ENCODE data around the gene TBCD. TPM values are rescaled to one million over a fixed set of nuclear protein-coding genes. Genes with fewer than 3 reads are reported as not detected.
A peak's percentile ranks its signal among the peaks of the same experiment; 100 is the strongest.
"Not testable (repeated sequence)": the region's sequence is repeated elsewhere in the genome, so short reads cannot be mapped to it uniquely, and the experiment has no call there.

Gene TBCD
- total RNA-seq, 1 donor from 2014 or later = 118 TPM

DNA sequence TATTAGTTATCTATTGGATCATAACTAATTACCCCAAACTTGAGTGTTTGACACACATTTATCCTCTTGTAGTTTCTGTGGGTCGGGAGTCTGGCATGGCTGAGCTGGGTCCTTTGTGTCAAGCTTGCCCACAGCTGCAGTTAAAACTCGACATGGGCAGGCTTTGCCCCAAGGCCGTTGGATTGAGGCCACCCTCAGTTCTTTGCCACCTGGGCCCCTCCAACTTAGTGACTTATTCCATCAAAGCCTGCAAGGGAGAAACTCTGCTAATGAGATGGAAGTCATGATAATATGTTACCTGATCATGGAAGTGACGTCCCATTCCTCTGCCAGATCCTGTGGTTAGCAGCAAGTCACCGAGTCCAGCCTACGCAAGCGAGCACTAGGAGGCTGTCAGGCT is 17.2 kb downstream of the TBCD start:
- Mint-ChIP-seq H3K27ac (ENCODE audit: unreplicated experiment) (no peak overlapping the region), H3K27me3 (ENCODE audit: unreplicated experiment) (peaks cover 2% of the 10 kb centered on the region), H3K4me3 (ENCODE audit: unreplicated experiment) (no peak overlapping the region), H3K36me3 (ENCODE audit: unreplicated experiment) (no peaks in the 10 kb centered on the region), H3K4me1 (ENCODE audit: low read depth, unreplicated experiment) (peaks cover 3% of the 10 kb centered on the region), H3K9me3 (ENCODE audit: unreplicated experiment) (peaks cover 5% of the 10 kb centered on the region)
- no peak for DNase-seq
- TF ChIP-seq, protein P1, sequence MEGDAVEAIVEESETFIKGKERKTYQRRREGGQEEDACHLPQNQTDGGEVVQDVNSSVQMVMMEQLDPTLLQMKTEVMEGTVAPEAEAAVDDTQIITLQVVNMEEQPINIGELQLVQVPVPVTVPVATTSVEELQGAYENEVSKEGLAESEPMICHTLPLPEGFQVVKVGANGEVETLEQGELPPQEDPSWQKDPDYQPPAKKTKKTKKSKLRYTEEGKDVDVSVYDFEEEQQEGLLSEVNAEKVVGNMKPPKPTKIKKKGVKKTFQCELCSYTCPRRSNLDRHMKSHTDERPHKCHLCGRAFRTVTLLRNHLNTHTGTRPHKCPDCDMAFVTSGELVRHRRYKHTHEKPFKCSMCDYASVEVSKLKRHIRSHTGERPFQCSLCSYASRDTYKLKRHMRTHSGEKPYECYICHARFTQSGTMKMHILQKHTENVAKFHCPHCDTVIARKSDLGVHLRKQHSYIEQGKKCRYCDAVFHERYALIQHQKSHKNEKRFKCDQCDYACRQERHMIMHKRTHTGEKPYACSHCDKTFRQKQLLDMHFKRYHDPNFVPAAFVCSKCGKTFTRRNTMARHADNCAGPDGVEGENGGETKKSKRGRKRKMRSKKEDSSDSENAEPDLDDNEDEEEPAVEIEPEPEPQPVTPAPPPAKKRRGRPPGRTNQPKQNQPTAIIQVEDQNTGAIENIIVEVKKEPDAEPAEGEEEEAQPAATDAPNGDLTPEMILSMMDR (IDR thresholded peaks at IDR 0.05; ENCODE audit: partially characterized antibody, unreplicated experiment) = no peak

DNA sequence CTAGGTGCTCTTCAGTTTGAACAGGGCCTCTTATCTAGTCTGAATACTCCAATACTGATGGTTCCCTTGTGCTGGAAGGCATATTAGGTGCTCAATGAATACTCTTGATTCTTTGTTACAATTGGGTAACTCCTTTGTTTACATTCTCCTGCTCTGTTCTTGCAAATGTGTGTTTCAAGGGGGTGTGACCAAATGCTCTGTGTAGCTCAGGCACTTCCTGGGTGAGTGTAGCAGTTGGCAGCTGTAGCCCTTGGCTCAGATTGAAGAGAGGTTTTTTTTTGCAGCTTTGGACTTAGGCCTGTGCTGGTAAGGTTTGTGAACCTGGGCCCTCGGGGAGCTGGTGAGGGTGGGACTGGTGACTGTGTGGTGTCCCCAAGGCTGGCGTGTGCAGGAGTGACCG is 20.2 kb downstream of the TBCD start:
- Mint-ChIP-seq H3K9me3 (ENCODE audit: unreplicated experiment) (peaks cover 4% of the 10 kb centered on the region), H3K27me3 (ENCODE audit: unreplicated experiment) (peaks cover 2% of the 10 kb centered on the region), H3K4me3 (ENCODE audit: unreplicated experiment) (no peak overlapping the region), H3K36me3 (ENCODE audit: unreplicated experiment) (no peaks in the 10 kb centered on the region), H3K27ac (ENCODE audit: unreplicated experiment) (no peak overlapping the region), H3K4me1 (ENCODE audit: low read depth, unreplicated experiment) (peaks cover 3% of the 10 kb centered on the region)
- TF ChIP-seq, protein P1 (IDR thresholded peaks at IDR 0.05; ENCODE audit: partially characterized antibody, unreplicated experiment) = no peak
- DNase-seq = no peak

DNA sequence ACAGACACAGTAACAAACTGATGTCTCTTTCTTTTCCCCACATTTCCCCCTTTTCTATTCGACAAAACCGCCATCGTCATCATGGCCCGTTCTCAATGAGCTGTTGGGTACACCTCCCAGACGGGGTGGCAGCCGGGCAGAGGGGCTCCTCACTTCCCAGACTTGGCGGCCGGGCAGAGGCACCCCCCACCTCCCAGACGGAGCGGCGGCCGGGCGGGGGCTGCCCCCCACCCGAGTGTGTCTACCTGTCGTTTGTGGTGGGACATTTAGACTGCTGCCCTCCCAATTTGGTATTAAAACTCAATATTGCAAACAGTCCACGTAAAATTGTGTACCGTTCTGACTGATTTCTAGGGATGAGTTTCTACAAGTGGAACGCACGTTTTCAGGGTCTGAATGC is 22.6 kb downstream of the TBCD start:
- not testable (repeated sequence) for H3K9me3 Mint-ChIP-seq (ENCODE audit: unreplicated experiment); DNase-seq; H3K36me3 Mint-ChIP-seq (ENCODE audit: unreplicated experiment); H3K4me1 Mint-ChIP-seq (ENCODE audit: low read depth, unreplicated experiment); H3K4me3 Mint-ChIP-seq (ENCODE audit: unreplicated experiment); H3K27me3 Mint-ChIP-seq (ENCODE audit: unreplicated experiment)
- H3K27ac Mint-ChIP-seq (ENCODE audit: unreplicated experiment) = peak overlapping the region; percentile 72

DNA sequence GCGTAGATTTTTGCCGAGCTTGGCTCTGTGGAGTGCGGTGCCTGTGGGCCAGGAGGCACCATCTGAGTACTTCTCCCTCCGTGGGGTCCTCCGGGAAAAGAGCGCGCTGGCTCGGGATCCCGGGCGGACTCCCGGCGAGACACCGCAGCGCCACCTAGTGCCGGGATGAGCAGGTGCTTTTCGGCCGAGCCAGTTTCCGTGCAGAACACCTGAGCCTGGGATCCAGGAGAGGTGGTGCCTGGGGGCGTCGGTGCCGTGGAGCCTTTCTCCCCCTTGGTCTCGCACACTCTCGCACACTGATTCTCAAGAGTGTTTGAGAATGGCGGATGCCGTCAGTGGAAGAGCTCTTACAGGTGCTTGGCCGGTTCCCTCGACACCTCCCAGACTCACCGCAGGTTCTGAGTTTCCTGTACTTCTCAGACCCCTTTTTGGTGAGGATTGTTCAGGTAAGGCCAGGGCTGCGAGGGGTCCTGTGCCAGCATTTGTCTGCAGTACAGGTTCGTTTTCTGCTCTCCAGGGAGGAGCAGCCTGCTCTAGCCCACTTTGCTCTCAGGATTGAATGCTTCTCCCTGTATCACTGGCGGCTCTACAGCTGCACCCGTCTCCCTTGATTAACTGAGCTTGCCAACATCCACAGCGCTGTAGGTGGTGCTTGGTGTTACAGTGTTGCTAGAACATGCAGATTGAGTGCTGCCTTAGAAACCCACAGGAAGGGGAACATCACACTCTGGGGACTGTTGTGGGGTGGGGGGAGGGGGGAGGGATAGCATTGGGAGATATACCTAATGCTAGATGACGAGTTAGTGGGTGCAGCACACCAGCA is 23.3 kb downstream of the TBCD start:
- TF ChIP-seq, protein P1 (IDR thresholded peaks at IDR 0.05; ENCODE audit: partially characterized antibody, unreplicated experiment) = peak; percentile 91
- peaks cover 2% of the 10 kb centered on the region for H3K9me3 Mint-ChIP-seq (ENCODE audit: unreplicated experiment)
- DNase-seq = peak; percentile 86
- peaks cover 2% of the 10 kb centered on the region for H3K27me3 Mint-ChIP-seq (ENCODE audit: unreplicated experiment)
- no peak overlapping the region for H3K27ac Mint-ChIP-seq (ENCODE audit: unreplicated experiment)
- H3K4me3 Mint-ChIP-seq (ENCODE audit: unreplicated experiment) = no peak overlapping the region
- H3K36me3 Mint-ChIP-seq (ENCODE audit: unreplicated experiment) = no peaks in the 10 kb centered on the region
- H3K4me1 Mint-ChIP-seq (ENCODE audit: low read depth, unreplicated experiment) = peaks cover 5% of the 10 kb centered on the region

DNA sequence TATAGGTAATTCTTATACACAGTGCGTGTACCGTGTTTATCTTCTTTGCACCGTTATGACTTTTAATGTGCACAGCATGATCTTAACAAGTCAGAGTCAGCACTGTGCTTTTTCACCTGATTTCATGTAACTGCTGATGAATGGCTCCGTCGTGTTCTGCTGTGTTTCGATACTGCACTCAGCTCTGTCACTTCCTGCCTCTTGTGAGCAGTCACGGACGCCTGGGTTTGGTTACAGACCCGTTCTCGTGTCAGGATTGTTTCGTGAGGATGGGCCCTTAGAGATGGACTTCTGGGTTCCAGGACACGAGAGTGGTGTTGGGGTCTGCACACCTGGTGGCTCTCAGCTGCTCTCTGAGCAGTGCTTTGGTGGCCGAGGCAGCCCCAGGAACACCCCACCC is 24.6 kb downstream of the TBCD start:
- TF ChIP-seq, protein P1 (IDR thresholded peaks at IDR 0.05; ENCODE audit: partially characterized antibody, unreplicated experiment) = no peak
- no peak overlapping the region for H3K4me3 Mint-ChIP-seq (ENCODE audit: unreplicated experiment)
- H3K27ac Mint-ChIP-seq (ENCODE audit: unreplicated experiment) = no peak overlapping the region
- no peaks in the 10 kb centered on the region for H3K36me3 Mint-ChIP-seq (ENCODE audit: unreplicated experiment)
- peaks cover 8% of the 10 kb centered on the region for H3K4me1 Mint-ChIP-seq (ENCODE audit: low read depth, unreplicated experiment)
- H3K27me3 Mint-ChIP-seq (ENCODE audit: unreplicated experiment) = peaks cover 4% of the 10 kb centered on the region
- peaks cover 2% of the 10 kb centered on the region for H3K9me3 Mint-ChIP-seq (ENCODE audit: unreplicated experiment)
- no peak for DNase-seq

All from glutamatergic neuron (in vitro differentiated cells).